Stimulated activated CD8-positive, alpha-beta memory T cell treated with anti-CD3 and anti-CD28 coated beads, Interleukin-7, amount 100 ng/mL, for 48 hours (primary cell): ENCODE data around the gene OXT.
A peak's percentile ranks its signal among the peaks of the same experiment; 100 is the strongest.
"Not testable (repeated sequence)": the region's sequence is repeated elsewhere in the genome, so short reads cannot be mapped to it uniquely, and the experiment has no call there.

ENCODE experiments used
- DNase-seq, 2 donors: peaks; one replicate each; pipeline ENCODE4 v3.0.0-alpha.2; 2020; ENCODE audit warnings: low read depth in 1 of 2; ENCODE audit errors: extremely low read depth in 1 of 2

The OXT gene

GRCh38 chr20:3071610-3072529 lies at the start of gene OXT:
Gene OXT (plus strand): TSS chr20:3071620. CDS start chr20:3071656, 36 bp downstream.
- DNase-seq = peak in 1 of 2 donors; percentile 38

DNA sequence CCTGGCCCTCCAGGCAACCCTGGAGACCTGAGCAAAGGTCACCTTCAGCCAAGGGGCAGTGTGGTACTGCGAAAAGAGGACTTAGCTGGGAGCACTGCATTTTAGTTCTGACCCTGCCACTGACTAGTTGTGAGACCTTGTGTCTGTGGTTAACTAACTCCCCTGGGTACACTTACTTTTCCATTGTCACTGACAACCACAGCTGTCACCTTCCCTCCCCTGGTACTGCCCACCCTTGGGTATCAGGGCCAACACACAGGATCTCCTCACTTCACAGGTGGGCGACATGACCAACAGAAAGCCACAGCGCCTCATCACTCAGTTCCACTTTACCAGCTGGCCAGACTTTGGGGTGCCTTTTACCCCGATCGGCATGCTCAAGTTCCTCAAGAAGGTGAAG lies 49.6 kb upstream of the OXT start:
- peak in 1 of 2 donors; percentile 34 for DNase-seq

DNA sequence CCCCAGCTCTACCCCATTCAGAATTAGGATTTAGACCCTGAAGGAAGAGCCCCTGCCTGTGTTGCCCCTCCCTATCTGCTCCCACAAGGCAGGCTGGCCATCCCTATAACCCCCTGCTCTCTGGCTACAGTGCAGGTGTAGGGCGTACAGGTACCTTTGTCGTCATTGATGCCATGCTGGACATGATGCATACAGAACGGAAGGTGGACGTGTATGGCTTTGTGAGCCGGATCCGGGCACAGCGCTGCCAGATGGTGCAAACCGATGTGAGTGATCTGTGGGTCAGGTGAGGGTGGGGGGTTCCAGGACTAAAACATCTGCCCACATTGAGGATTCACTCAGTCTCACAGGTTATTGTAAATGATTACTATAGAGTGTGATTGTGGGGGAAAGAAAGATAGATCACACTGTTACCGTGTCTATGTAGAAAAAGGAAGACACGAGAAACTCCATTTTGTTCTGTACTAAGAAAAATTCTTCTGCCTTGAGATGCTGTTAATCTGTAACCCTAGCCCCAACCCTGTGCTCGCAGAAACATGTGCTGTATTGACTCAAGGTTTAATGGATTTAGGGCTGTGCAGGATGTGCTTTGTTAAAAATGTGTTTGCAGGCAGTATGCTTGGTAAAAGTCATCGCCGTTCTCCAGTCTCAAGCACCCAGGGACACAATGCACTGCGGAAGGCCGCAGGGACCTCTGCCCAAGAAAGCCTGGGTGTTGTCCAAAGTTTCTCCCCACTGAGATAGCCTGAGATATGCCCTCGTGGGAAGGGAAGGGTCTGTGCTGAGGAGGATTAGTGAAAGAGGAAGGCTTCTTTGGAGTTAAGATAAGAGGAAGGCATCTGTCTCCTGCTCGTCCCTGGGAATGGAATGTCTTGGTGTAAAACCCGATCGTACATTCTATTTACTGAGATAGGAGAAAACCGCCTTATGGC lies 48.6 kb upstream of the OXT start:
- DNase-seq = not testable (repeated sequence)

DNA sequence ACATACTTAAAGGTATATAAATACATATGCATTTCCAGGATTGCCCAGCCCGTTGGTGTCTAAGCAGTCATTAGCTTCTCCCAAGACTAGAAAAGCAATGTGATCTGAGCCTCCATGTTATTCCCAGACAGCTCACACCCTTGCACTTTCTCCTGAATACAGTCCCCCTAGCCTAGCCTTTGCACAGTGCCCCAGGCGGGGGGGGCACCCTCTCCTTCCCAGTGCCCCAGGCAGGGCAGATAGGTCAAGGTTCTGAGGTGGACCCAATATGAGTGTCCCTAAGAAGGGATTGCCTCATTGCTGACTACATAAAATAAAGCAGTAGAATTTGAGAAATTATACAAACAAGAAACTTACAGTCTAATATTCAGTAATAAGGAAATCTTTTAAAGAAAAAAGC lies 43.4 kb upstream of the OXT start:
- no peak for DNase-seq

- DNase-seq = no peak
Measured at GRCh38 chr20:3031524-3032147, 39.8 kb upstream of the OXT start.

- no peak for DNase-seq
Measured at GRCh38 chr20:3032624-3033023, 38.8 kb upstream of the OXT start.

DNA sequence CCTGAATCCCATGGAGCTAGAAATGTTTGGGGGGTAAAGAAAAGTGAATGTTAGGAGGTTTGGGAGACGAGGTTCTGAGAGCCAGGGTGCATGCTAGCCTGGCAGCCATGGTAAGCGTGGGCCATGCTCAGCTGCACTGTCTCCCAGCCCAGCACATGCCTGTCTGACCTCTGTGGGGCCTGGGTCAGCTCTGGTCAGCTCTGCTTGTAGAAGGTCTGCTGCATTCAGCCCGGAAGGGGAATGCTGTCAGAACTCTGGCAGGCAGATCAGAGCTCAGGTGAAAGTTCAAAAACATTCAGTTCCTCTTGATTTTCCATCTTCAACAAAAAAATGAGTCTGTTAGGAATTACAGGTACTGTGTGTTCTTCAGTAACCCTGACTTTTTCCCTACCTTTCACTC lies 33.8 kb upstream of the OXT start:
- DNase-seq = no peak

- no peak for DNase-seq
Measured at GRCh38 chr20:3038454-3038853, 33.0 kb upstream of the OXT start.

DNA sequence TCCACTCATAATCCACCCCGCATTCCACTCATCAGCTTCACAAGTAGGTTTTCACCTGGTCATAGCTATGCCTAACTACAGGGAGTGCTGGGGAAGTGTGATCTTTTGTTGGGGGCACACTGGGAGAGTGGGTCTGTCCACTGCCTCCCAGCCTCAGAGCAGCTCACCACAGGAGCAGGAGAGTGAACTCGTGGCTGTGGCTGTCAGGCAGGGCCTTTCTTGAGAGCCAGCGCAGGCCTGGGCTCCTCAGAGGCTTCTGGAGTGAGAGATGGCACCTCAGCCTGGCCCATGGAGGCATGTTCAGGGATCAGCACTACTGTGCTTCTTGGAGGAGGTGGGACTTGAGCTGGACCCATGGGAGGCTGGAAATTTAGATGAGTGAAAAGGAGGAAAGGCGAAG lies 32.0 kb upstream of the OXT start:
- DNase-seq = no peak

- DNase-seq = no peak
Measured at GRCh38 chr20:3040086-3040485, 31.3 kb upstream of the OXT start.

DNA sequence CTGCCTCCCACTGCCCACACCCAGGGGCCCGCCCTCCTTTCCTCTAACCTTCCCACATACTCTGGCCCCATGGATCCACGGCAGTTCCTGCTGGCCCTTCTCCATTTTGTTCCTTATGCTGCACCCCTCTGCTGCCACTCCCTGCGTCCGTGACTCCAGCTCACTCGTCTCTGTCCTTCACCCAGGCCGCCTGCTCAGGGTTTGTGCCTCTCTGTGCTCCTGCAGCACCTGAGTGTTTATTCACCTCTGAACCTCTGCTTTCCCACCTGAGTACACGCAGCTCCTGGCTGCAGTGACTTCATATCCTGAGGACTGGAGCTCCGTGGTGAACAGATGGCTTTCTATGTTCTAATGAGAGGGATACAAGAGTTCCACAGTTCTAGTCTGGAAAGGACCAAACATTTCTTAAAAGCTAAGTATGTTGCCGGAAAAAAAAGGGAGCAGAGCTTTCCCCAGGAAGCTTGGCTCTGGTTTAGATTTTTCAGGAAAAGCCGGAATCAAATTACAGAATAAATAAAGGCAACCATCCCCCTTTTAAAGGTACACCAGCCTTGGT lies 29.5 kb upstream of the OXT start:
- no peak for DNase-seq

- no peak for DNase-seq
Measured at GRCh38 chr20:3042625-3043024, 28.8 kb upstream of the OXT start.

DNA sequence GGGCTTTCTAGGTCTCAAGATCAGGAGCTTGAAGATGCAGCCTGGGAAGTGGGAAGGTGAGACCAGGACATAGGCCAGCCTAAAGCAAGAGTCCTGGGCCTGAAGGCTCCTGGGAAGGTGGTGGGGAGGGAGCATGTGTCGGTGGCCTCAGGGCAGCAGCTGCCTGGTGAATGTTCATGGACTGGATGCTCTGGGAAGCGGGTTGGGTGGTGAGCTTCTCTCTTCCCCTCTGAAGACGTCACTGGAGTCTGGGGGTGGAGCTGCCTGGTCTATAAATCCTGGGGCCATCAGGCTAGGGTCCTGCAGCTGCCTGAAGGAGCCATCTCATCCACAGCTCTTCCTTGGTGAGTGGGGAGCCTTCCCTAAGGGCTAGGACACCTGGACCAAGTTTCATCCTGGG lies 28.1 kb upstream of the OXT start, which contains the start of gene GNRH2:
TSS of gene GNRH2 (plus strand) at position 301 of the 400 bp plus-strand sequence. CDS start 793 bp downstream, outside the sequence.
- no peak for DNase-seq

DNA sequence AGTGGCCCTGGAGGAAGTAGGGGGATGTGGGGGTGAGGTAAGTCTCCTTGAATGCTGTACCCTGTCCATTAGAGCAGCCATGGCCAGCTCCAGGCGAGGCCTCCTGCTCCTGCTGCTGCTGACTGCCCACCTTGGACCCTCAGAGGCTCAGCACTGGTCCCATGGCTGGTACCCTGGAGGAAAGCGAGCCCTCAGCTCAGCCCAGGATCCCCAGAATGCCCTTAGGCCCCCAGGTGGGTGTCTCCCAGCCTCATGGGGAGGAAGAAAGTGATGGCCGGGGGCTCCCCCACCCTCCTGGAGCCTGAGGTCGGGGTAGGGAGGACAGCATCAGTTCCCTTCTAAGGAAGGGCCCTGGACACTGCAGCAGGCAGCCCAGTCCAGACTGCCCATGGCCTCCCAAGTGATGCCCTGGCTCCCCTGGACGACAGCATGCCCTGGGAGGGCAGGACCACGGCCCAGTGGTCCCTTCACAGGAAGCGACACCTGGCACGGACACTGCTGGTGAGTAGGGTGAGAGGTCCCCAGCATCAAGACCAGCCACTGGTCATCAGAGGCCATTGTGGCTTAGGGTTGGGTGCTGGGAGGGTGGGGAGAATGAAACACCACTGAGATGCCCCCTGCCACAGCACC lies 27.0 kb upstream of the OXT start:
- no peak for DNase-seq

DNA sequence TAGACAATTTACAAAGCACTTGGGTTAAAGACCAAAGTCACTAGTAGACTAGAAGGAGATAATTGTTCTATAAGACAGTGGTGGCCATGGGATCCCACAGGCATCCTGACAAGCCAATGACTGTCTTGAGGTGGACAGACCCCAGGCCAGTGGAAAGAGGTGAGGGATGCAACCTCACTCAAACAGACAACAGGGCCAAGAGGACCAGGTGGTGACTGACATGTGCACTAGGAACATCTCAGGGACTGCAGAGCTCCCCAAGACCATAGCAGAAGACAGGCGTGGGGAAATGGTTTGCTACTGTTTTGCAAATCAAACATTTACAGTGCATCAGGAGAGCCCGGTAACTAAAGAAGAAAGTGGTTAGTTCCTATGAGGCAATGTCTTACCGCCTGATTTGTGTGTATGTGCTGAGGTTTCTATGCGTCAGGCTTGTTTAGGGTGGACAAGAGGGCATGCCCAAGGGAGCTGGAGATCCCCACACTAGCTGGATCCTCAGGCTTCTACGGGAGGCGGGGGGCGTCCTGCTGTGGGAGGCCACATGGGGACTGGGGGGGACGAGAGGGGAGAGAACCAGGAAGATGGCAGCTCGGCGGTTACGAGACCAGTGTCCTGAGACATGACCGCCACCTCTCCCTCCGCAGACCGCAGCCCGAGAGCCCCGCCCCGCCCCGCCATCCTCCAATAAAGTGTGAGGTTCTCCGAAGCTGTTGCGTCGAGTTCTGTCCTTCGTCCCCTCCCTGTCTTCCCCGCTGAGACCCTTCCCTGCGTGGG lies 26.2 kb upstream of the OXT start:
- peak; percentile 37 to 74 for DNase-seq

GRCh38 chr20:3045816-3046676 lies 25.4 kb upstream of the OXT start, which contains the start of gene MRPS26:
Gene MRPS26 (plus strand): TSS chr20:3046052. CDS start chr20:3046069, 17 bp downstream.
- peak; percentile 68 to 74 for DNase-seq

DNA sequence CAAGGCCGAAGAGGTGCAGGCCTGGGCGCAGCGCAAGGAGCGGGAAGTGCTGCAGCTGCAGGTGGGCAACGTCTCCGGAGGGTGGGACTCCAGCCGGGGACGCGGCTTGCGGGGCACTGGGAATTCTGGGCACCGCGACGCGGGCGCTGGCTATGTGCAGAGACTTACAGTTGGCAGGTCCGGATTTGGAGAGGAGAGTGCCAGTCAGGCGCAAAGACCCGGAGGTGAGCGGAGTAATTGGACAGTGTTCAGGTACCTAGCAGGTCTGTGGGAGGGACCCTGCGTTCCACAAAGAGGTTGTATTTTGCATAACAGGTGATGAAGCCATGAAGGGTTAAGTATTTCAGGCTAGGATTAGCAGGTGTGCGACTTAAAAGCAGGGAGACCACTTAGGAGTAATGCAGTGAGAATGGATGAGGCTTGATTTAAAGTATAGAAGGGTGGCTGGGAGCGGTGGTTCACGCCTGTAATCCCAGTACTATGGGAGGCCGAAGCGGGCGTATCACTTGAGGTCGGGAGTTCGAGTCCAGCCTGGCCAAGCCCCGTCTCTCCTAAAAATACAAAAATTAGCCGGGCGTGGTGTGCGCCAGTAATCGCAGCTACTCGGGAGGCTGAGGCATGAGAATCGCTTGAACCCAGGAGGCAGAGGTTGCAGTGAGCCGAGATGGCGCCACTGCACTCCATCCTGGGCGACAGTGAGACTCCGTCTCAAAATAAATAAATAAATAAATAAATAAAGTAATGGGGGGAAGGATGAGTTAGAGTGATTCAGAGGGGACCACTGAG lies 24.6 kb upstream of the OXT start:
- DNase-seq = no peak
